Colonic mucosa (tissue), 4 donors: ENCODE measurements around the gene LAPTM4A. TPM values are rescaled to one million over a fixed set of nuclear protein-coding genes. Genes with fewer than 3 reads are reported as not detected.
A peak's percentile ranks its signal among the peaks of the same experiment; 100 is the strongest.

Experiments
- DNase-seq: peaks from one replicate; pipeline ENCODE4 v3.0.0-alpha.2; 2020
- H3K27ac ChIP-seq: fragments of 200-600 bp; one replicate; pipeline ENCODE4 v1.8.0; 2021
- H3K27me3 ChIP-seq: fragments of 200-600 bp; one replicate; pipeline ENCODE4 v1.8.0; 2021
- H3K36me3 ChIP-seq: fragments of 200-600 bp; one replicate; pipeline ENCODE4 v1.8.0; 2021
- H3K4me1 ChIP-seq: fragments of 200-600 bp; one replicate; pipeline ENCODE4 v1.8.0; 2021; ENCODE audit warnings: mild to moderate bottlenecking
- H3K4me3 ChIP-seq: fragments of 200-600 bp; one replicate; pipeline ENCODE4 v1.8.0; 2021
- H3K9ac ChIP-seq, 2 donors: one replicate each; pipeline ENCODE4 v1.7.0; 2013; ENCODE audit warnings: control low read depth in 2 of 2, low read depth in 2 of 2, low read length in 2 of 2
- H3K9me3 ChIP-seq: fragments of 200-600 bp; one replicate; pipeline ENCODE4 v1.8.0; 2021
- CTCF ChIP-seq: fragments of 200-600 bp; IDR thresholded peaks from one replicate; pipeline ENCODE4 v1.8.0; 2022; ENCODE audit warnings: antibody characterized with exemption, mild to moderate bottlenecking
- intact Hi-C: fragments of 100-400 bp; cut with DNase I; formaldehyde crosslinking; loops from one replicate; pipeline ENCODE4 v1.14.1; 2022
- total RNA-seq, 2 donors: library from RNA; stranded (reverse); fragmentation: NEBNext Ultra II Directional in 1 of 2; extraction: Animal tissue kit (Norgen Biotek cat#: 25700) in 1 of 2; gene quantifications; one replicate each; pipeline ENCODE4 v1.2.1, GENCODE V29; 2021
- donor health status: healthy.
- donor health status: DM: no; HTN: no; CAD: no.
- donor health status: DM: no; HTN: no; CAD: no.

The LAPTM4A gene
- 100 to 1,000 TPM; 158 to 190 TPM for total RNA-seq

- intact Hi-C loops, result no loop called here
- no peak for TF ChIP-seq CTCF
- no peaks in the 10 kb centered on the region for H3K9me3 ChIP-seq
- no peaks in the 10 kb centered on the region for H3K4me1 ChIP-seq
- no peaks in the 10 kb centered on the region for H3K36me3 ChIP-seq
- no peaks in the 10 kb centered on the region for H3K27me3 ChIP-seq
- H3K4me3 ChIP-seq, result peak within 1 kb of the TSS; percentile 73
- H3K9ac ChIP-seq, result peak within 1 kb of the TSS; percentile 72 to 97
- H3K27ac ChIP-seq, result peak within 1 kb of the TSS; percentile 97
- DNase-seq, result peak; percentile 99
Measured at GRCh38 chr2:20051532-20052228, at the start of gene LAPTM4A. LAPTM4A (minus strand) TSS chr2:20051628; CDS start chr2:20051520, 108 bp downstream.

- no peak for TF ChIP-seq CTCF
- H3K4me1 ChIP-seq, result peaks cover 4% of the 10 kb centered on the region
- H3K9ac ChIP-seq, result no peak overlapping the region
- DNase-seq, result no peak
- H3K4me3 ChIP-seq, result no peak overlapping the region
- H3K36me3 ChIP-seq, result no peaks in the 10 kb centered on the region
- no peaks in the 10 kb centered on the region for H3K9me3 ChIP-seq
- H3K27me3 ChIP-seq, result no peaks in the 10 kb centered on the region
- no peak overlapping the region for H3K27ac ChIP-seq
- intact Hi-C loops, result loop anchor here (10.0 kb wide), 1 partner anchor 124 kb away; the partner anchor contains the start of gene SDC1
Measured at GRCh38 chr2:20100711-20101110, 49.3 kb upstream of the LAPTM4A start.

GRCh38 chr2:20099780-20100179 is 48.4 kb upstream of the LAPTM4A start:
- Histone ChIP-seq H3K27ac (no peak overlapping the region), H3K4me3 (no peak overlapping the region), H3K36me3 (no peaks in the 10 kb centered on the region), H3K27me3 (no peaks in the 10 kb centered on the region), H3K4me1 (peaks cover 2% of the 10 kb centered on the region), H3K9me3 (no peaks in the 10 kb centered on the region), H3K9ac (no peak overlapping the region)
- no peak for TF ChIP-seq CTCF
- no peak for DNase-seq
- intact Hi-C loops, result loop anchor here (10.0 kb wide), 1 partner anchor 125 kb away; the partner anchor contains the start of gene SDC1

- H3K4me3 ChIP-seq, result no peak overlapping the region
- no peaks in the 10 kb centered on the region for H3K27me3 ChIP-seq
- H3K4me1 ChIP-seq, result no peaks in the 10 kb centered on the region
- H3K36me3 ChIP-seq, result no peaks in the 10 kb centered on the region
- DNase-seq, result peak; percentile 86
- intact Hi-C loops, result loop anchor here (2.0 kb wide), 1 partner anchor 143 kb away; no protein-coding TSS in a partner anchor
- peak; percentile 81 for TF ChIP-seq CTCF
- H3K9me3 ChIP-seq, result no peaks in the 10 kb centered on the region
- no peak overlapping the region for H3K27ac ChIP-seq
- H3K9ac ChIP-seq, result no peak overlapping the region
Measured at GRCh38 chr2:20097889-20098714, 46.7 kb upstream of the LAPTM4A start.

GRCh38 chr2:20095469-20095868 is 44.0 kb upstream of the LAPTM4A start:
- Histone ChIP-seq H3K27me3 (no peaks in the 10 kb centered on the region), H3K9ac (no peak overlapping the region), H3K27ac (no peak overlapping the region), H3K4me3 (no peak overlapping the region), H3K36me3 (no peaks in the 10 kb centered on the region), H3K4me1 (no peaks in the 10 kb centered on the region), H3K9me3 (no peaks in the 10 kb centered on the region)
- TF ChIP-seq CTCF, result no peak
- intact Hi-C loops, result loop anchor here (2.0 kb wide), 1 partner anchor 79 kb away; no protein-coding TSS in a partner anchor
- DNase-seq, result no peak
